ENCODE measurements around the gene GPX4.

The GPX4 gene

DNA sequence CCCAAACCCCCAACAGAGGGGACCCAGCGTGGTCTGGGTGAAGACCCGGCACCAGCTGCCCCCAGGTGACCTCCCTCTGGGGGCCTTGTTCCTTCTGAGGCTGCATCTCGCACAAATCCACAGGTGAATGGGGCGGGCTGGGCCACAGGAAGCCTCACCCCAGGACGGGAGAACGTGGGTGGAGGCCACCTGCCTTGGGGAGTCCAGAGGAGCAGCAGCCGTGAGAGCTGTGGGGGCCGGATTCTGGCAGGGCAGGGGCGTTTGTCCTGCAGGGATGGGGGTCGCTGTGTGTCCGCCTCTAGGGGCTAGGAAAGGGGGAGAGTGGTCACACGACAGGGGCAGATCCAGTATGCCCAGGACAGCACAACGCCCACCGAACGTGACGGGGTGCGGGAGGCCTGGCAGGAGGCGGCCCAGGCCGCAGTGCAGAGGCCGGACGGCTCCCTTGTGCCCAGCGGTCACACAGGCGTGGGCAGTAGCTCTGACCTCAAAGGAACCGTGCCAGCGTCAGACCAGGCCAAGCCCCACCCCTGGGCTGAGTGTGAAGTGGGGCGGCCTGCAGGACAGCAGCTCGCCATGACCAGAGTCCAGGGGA, 15.3 kb upstream of the GPX4 start:
- Histone ChIP-seq H3K36me3 (ENCODE audit: control insufficient read depth, insufficient read depth, low read length) (no peaks in the 10 kb centered on the region), H3K4me2 (ENCODE audit: low read length) (no peak overlapping the region), H3K4me1 (no peaks in the 10 kb centered on the region), H2AFZ (no peak overlapping the region), H3K4me3 (ENCODE audit: low read depth, low read length) (no peak overlapping the region), H3K9ac (no peak overlapping the region), H3K27me3 (ENCODE audit: control insufficient read depth, insufficient read depth, low read length) (no peaks in the 10 kb centered on the region), H3K27ac (no peak overlapping the region), H3K9me3 (ENCODE audit: control insufficient read depth, low read length) (no peaks in the 10 kb centered on the region), H3K79me2 (peaks cover 6% of the 10 kb centered on the region)
- TF ChIP-seq, protein P1, sequence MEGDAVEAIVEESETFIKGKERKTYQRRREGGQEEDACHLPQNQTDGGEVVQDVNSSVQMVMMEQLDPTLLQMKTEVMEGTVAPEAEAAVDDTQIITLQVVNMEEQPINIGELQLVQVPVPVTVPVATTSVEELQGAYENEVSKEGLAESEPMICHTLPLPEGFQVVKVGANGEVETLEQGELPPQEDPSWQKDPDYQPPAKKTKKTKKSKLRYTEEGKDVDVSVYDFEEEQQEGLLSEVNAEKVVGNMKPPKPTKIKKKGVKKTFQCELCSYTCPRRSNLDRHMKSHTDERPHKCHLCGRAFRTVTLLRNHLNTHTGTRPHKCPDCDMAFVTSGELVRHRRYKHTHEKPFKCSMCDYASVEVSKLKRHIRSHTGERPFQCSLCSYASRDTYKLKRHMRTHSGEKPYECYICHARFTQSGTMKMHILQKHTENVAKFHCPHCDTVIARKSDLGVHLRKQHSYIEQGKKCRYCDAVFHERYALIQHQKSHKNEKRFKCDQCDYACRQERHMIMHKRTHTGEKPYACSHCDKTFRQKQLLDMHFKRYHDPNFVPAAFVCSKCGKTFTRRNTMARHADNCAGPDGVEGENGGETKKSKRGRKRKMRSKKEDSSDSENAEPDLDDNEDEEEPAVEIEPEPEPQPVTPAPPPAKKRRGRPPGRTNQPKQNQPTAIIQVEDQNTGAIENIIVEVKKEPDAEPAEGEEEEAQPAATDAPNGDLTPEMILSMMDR (IDR thresholded peaks at IDR 0.05) = no peak

DNA sequence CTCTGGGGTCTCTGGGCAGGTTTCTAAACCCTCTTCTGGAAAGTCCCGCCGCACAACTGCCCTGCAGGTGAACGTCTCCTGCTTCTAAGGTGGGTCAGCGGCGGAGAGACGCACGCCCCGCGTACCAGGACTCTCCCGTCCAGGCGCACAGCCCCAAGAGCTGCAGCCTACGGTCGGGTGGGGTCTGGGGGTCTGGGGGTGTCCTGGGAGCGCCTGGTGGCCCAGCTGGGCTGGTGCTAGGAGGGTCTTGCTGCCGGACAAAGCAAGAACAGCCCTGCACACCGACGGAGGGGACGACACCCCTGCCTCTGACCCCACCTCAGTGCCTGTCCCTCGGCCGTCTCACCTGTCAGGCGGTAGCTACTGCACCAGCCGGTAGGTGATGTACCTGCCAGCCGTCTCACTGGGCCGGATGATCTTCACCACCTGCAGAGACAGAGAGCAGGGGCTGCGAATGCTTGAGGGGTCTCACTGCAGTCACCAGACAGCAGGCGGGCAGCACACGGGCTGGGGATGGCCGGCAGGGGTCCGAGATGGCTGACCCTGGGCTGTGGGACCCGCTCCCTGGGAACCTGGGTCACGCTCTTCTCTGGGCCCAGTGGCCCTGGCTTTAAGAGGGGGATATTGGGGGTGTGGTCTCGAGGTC, 14.5 kb upstream of the GPX4 start:
- H3K27ac ChIP-seq = no peak overlapping the region
- H3K9me3 ChIP-seq (ENCODE audit: control insufficient read depth, low read length) = no peaks in the 10 kb centered on the region
- peaks cover 13% of the 10 kb centered on the region for H3K79me2 ChIP-seq
- TF ChIP-seq, protein P1 (IDR thresholded peaks at IDR 0.05) = no peak
- no peak overlapping the region for H2AFZ ChIP-seq
- H3K4me3 ChIP-seq (ENCODE audit: low read depth, low read length) = no peak overlapping the region
- H3K36me3 ChIP-seq (ENCODE audit: control insufficient read depth, insufficient read depth, low read length) = no peaks in the 10 kb centered on the region
- no peak overlapping the region for H3K9ac ChIP-seq
- no peak overlapping the region for H3K4me2 ChIP-seq (ENCODE audit: low read length)
- H3K27me3 ChIP-seq (ENCODE audit: control insufficient read depth, insufficient read depth, low read length) = no peaks in the 10 kb centered on the region
- H3K4me1 ChIP-seq = peaks cover 7% of the 10 kb centered on the region

DNA sequence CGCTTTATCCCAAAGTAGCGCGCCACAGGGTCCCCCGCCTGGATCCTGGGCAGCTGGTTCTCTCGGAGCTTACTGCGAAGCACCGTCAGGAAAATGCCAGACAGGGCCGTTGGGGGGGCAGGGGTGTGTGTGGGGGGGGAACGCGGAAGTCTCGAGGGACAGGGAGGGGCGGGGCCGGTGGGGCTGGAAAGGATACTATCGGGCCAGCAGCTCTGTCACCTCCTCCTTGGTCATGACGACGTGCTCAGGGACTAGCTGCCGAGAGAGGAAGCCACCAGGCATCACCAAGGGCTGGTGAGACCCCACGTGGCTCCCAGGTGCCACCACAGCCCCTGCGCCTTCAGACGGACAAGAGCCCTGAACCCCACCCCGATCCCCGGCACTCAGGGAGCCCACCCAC, 13.9 kb upstream of the GPX4 start:
- H3K4me3 ChIP-seq (ENCODE audit: low read depth, low read length) = no peak overlapping the region
- H3K27me3 ChIP-seq (ENCODE audit: control insufficient read depth, insufficient read depth, low read length) = no peaks in the 10 kb centered on the region
- no peak overlapping the region for H3K27ac ChIP-seq
- H3K79me2 ChIP-seq = peaks cover 18% of the 10 kb centered on the region
- TF ChIP-seq, protein P1 (IDR thresholded peaks at IDR 0.05) = no peak
- no peaks in the 10 kb centered on the region for H3K36me3 ChIP-seq (ENCODE audit: control insufficient read depth, insufficient read depth, low read length)
- no peaks in the 10 kb centered on the region for H3K9me3 ChIP-seq (ENCODE audit: control insufficient read depth, low read length)
- no peak overlapping the region for H3K4me2 ChIP-seq (ENCODE audit: low read length)
- H2AFZ ChIP-seq = no peak overlapping the region
- peaks cover 8% of the 10 kb centered on the region for H3K4me1 ChIP-seq
- no peak overlapping the region for H3K9ac ChIP-seq

DNA sequence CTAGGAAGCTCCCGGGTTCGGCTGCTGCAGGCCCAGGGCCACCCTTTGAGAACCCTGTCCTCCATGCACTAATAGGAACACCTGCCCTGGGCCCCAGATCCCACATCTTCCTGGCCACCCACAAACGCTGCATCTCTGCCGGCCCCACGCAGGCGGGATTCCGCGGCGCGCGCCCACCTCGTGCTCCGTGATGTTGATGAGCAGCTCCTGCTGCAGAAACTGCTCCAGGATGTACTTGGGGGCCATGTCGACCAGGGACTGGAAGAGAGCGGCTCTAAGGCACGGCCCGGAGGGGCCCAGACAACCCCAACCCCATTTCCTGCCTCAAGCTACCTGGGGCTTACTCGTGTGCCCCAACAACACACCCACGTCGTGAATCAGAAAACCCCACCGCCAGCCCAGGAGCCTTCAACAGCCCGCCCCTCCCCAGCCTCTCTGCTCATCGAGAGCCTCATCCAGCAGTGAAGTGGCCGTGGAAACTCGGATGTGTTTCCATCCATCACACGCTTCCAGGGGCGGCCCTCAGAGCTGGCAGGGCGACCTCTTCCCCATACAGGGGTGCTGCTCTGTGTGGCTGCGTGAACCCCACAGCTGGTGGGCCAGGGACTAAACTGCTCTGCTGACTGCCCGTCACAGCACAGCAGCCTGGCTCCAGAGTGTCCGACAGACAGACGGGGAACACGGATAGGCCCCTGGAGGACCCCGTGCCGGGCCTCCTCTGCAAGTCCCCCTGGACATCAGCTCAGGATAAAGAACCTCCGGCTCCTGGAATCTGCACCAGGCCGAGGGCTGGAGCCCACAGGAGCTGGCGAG, 12.9 kb upstream of the GPX4 start:
- TF ChIP-seq, protein P1 (IDR thresholded peaks at IDR 0.05) = no peak
- Histone ChIP-seq H3K79me2 (peaks cover 25% of the 10 kb centered on the region), H3K4me1 (peaks cover 12% of the 10 kb centered on the region), H3K4me2 (ENCODE audit: low read length) (no peak overlapping the region), H2AFZ (no peak overlapping the region), H3K9me3 (ENCODE audit: control insufficient read depth, low read length) (no peaks in the 10 kb centered on the region), H3K36me3 (ENCODE audit: control insufficient read depth, insufficient read depth, low read length) (no peaks in the 10 kb centered on the region), H3K9ac (no peak overlapping the region), H3K27ac (no peak overlapping the region), H3K4me3 (ENCODE audit: low read depth, low read length) (no peak overlapping the region), H3K27me3 (ENCODE audit: control insufficient read depth, insufficient read depth, low read length) (no peaks in the 10 kb centered on the region)
